GM21737 (cell line): ENCODE measurements around the gene LCLAT1.
"Not testable (repeated sequence)": the region's sequence is repeated elsewhere in the genome, so short reads cannot be mapped to it uniquely, and the experiment has no call there.

ENCODE experiments used
- ATAC-seq: cut with Tn5 transposase; IDR thresholded peaks from one replicate; pipeline ENCODE4 v1.9.1; 2021; ENCODE audit warnings: mild to moderate bottlenecking, moderate library complexity; ENCODE audit not compliant: unreplicated experiment

The LCLAT1 gene

GRCh38 chr2:30583204-30583749, 136.2 kb downstream of the LCLAT1 start:
- ATAC-seq, result no peak

GRCh38 chr2:30584116-30584515, 137.1 kb downstream of the LCLAT1 start:
- ATAC-seq, result no peak

- no peak for ATAC-seq
These were observed 141.9 kb downstream of the LCLAT1 start for GRCh38 chr2:30588994-30589393.

- ATAC-seq, result no peak
These were observed 143.4 kb downstream of the LCLAT1 start for GRCh38 chr2:30590407-30590806.

GRCh38 chr2:30591186-30591585, 144.1 kb downstream of the LCLAT1 start:
- no peak for ATAC-seq

GRCh38 chr2:30601375-30601774, 154.3 kb downstream of the LCLAT1 start:
- ATAC-seq, result no peak

GRCh38 chr2:30605197-30605596, 158.2 kb downstream of the LCLAT1 start:
- ATAC-seq, result no peak

- ATAC-seq, result no peak
These were observed 161.6 kb downstream of the LCLAT1 start for GRCh38 chr2:30608643-30609042.

- ATAC-seq, result no peak
These were observed 164.5 kb downstream of the LCLAT1 start for GRCh38 chr2:30611583-30611982.

- no peak for ATAC-seq
These were observed 165.3 kb downstream of the LCLAT1 start for GRCh38 chr2:30612371-30612770.

GRCh38 chr2:30613001-30613400, 166.0 kb downstream of the LCLAT1 start:
- no peak for ATAC-seq

GRCh38 chr2:30614227-30614626, 167.2 kb downstream of the LCLAT1 start:
- ATAC-seq, result not testable (repeated sequence)

- ATAC-seq, result no peak
These were observed 168.9 kb downstream of the LCLAT1 start for GRCh38 chr2:30615926-30616325.

- ATAC-seq, result no peak
These were observed 173.1 kb downstream of the LCLAT1 start for GRCh38 chr2:30620102-30620501.

- ATAC-seq, result no peak
These were observed 174.8 kb downstream of the LCLAT1 start for GRCh38 chr2:30621836-30622235.

- no peak for ATAC-seq
These were observed 175.4 kb downstream of the LCLAT1 start for GRCh38 chr2:30622452-30622851.

- no peak for ATAC-seq
These were observed 178.2 kb downstream of the LCLAT1 start for GRCh38 chr2:30625276-30625675.

- ATAC-seq, result no peak
These were observed 178.7 kb downstream of the LCLAT1 start for GRCh38 chr2:30625701-30626100.

- ATAC-seq, result no peak
These were observed 179.4 kb downstream of the LCLAT1 start for GRCh38 chr2:30626397-30626796.

- no peak for ATAC-seq
These were observed 180.1 kb downstream of the LCLAT1 start for GRCh38 chr2:30627151-30627550.

- ATAC-seq, result no peak
These were observed 181.3 kb downstream of the LCLAT1 start for GRCh38 chr2:30628341-30628740.

- ATAC-seq, result no peak
These were observed 182.8 kb downstream of the LCLAT1 start for GRCh38 chr2:30629866-30630265.

- no peak for ATAC-seq
These were observed 184.1 kb downstream of the LCLAT1 start for GRCh38 chr2:30631051-30631671.
